Vagina (tissue), 2 donors: Measurements from ENCODE around the gene ARPC3. TPM values are rescaled to one million over a fixed set of nuclear protein-coding genes. Genes with fewer than 3 reads are reported as not detected.
A peak's percentile ranks its signal among the peaks of the same experiment; 100 is the strongest.

ENCODE experiments used
- DNase-seq, 2 donors: peaks; one replicate each; pipeline ENCODE4 v3.0.0-alpha.2; 2017; ENCODE audit errors: extremely low spot score in 2 of 2
- H3K27ac ChIP-seq: fragments of 200-600 bp; sonication (generic); one replicate; pipeline ENCODE4 v1.5.1; 2019
- H3K27me3 ChIP-seq: fragments of 200-600 bp; sonication (generic); one replicate; pipeline ENCODE4 v1.5.1; 2019
- H3K36me3 ChIP-seq, 2 donors: fragments of 200-600 bp; sonication (generic); one replicate each; pipeline ENCODE4 v1.5.1; 2017 to 2019
- H3K4me1 ChIP-seq: fragments of 200-600 bp; sonication (generic); one replicate; pipeline ENCODE4 v1.5.1; 2019
- H3K4me3 ChIP-seq, 2 donors: fragments of 200-600 bp; sonication (generic); 1 replicate in 1 of 2; 2 replicates in 1 of 2; pipeline ENCODE4 v1.5.1; 2016 to 2019
- H3K9me3 ChIP-seq: fragments of 200-600 bp; sonication (generic); one replicate; pipeline ENCODE4 v1.5.1; 2019
- POLR2A ChIP-seq, 2 donors: fragments of 450-650 bp; IDR thresholded peaks; one replicate each; pipeline ENCODE4 v1.6.1; 2017; ENCODE audit warnings: antibody characterized with exemption in 2 of 2, mild to moderate bottlenecking in 2 of 2, moderate library complexity in 2 of 2
- POLR2AphosphoS5 ChIP-seq, 2 donors: sonication (generic); formaldehyde crosslinking; IDR thresholded peaks; one replicate each; pipeline ENCODE4 v1.9.0; 2017; ENCODE audit warnings: antibody characterized with exemption in 2 of 2, mild to moderate bottlenecking in 2 of 2, low read depth in 1 of 2; ENCODE audit not compliant: insufficient read depth in 1 of 2
- intact Hi-C: fragments of 100-400 bp; cut with DNase I; formaldehyde crosslinking; loops from one replicate; pipeline ENCODE4 v1.15.1; 2023
- small RNA-seq: library from RNA; depleted of rRNA; stranded (forward); fragments of <200 nt; gene quantifications from one replicate; pipeline ENCODE3, GENCODE V24; 2016
- total RNA-seq: library from RNA; depleted of rRNA; stranded (reverse); fragments of >200 nt; gene quantifications from one replicate; pipeline ENCODE4 v1.2.3, GENCODE V29; 2016
- TF ChIP-seq, protein P1 (sequence below), 3 experiments: fragments of 450-650 bp in 2 of 3; fragments of 200-600 bp in 1 of 3; sonication (generic) in 1 of 3; IDR thresholded peaks; one replicate each; pipeline ENCODE4 v1.5.1; 2017 to 2019; ENCODE audit warnings: antibody characterized with exemption in 3 of 3, mild to moderate bottlenecking in 2 of 3, moderate library complexity in 2 of 3

ARPC3 gene
- total RNA-seq, 1 donor from 2014 or later = 180 TPM

DNA sequence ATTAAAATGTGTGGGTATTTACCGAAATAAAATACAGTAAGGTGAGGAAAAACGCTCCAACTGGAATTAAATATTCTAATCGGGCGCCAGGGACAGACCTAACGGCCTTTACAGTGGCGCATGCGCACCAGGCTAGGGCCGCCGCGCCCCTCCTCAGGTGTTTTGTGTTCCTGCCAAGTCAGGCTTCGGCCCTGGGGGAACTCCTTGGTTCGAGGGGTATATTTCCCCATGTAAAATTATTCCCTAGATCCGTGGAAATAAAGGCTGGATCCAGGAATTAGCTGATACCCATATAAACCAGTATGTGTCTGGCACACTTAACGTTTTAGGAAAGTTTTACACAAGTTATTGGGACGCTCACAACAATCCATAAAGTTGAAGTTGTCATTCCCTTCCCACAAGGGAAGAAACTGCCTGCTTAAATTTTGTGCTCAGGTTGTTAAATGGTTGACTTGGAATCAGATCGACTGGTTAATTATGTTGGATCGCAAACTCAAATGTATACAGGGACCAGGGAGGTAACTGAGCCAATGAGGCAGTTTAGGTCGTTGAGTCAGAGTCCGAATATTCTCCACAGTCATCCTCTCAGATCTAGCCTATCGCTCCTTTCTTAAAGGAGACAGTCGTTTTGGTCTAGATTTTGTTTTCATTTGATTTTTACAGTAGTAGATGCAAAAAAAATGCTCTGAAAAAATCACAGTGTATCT, 46.0 kb downstream of the ARPC3 start:
- peak overlapping the region; percentile 90 to 97 for H3K4me3 ChIP-seq
- intact Hi-C loops = no loop called here
- no peaks in the 10 kb centered on the region for H3K27me3 ChIP-seq
- TF ChIP-seq, protein P1, sequence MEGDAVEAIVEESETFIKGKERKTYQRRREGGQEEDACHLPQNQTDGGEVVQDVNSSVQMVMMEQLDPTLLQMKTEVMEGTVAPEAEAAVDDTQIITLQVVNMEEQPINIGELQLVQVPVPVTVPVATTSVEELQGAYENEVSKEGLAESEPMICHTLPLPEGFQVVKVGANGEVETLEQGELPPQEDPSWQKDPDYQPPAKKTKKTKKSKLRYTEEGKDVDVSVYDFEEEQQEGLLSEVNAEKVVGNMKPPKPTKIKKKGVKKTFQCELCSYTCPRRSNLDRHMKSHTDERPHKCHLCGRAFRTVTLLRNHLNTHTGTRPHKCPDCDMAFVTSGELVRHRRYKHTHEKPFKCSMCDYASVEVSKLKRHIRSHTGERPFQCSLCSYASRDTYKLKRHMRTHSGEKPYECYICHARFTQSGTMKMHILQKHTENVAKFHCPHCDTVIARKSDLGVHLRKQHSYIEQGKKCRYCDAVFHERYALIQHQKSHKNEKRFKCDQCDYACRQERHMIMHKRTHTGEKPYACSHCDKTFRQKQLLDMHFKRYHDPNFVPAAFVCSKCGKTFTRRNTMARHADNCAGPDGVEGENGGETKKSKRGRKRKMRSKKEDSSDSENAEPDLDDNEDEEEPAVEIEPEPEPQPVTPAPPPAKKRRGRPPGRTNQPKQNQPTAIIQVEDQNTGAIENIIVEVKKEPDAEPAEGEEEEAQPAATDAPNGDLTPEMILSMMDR (IDR thresholded peaks at IDR 0.05) = peak in 1 of 3 experiments; percentile 3
- TF ChIP-seq POLR2A (IDR thresholded peaks at IDR 0.05) (no peak), POLR2AphosphoS5 (IDR thresholded peaks at IDR 0.05; ENCODE audit: insufficient read depth in 1 of 2, low read depth in 1 of 2) (peak in 1 of 2 donors; percentile 74)
- H3K4me1 ChIP-seq = peaks cover 18% of the 10 kb centered on the region
- peaks cover 0 to 9% of the 10 kb centered on the region in 2 donors for H3K36me3 ChIP-seq
- peak overlapping the region; percentile 93 for H3K27ac ChIP-seq
- DNase-seq = no peak
- no peaks in the 10 kb centered on the region for H3K9me3 ChIP-seq

DNA sequence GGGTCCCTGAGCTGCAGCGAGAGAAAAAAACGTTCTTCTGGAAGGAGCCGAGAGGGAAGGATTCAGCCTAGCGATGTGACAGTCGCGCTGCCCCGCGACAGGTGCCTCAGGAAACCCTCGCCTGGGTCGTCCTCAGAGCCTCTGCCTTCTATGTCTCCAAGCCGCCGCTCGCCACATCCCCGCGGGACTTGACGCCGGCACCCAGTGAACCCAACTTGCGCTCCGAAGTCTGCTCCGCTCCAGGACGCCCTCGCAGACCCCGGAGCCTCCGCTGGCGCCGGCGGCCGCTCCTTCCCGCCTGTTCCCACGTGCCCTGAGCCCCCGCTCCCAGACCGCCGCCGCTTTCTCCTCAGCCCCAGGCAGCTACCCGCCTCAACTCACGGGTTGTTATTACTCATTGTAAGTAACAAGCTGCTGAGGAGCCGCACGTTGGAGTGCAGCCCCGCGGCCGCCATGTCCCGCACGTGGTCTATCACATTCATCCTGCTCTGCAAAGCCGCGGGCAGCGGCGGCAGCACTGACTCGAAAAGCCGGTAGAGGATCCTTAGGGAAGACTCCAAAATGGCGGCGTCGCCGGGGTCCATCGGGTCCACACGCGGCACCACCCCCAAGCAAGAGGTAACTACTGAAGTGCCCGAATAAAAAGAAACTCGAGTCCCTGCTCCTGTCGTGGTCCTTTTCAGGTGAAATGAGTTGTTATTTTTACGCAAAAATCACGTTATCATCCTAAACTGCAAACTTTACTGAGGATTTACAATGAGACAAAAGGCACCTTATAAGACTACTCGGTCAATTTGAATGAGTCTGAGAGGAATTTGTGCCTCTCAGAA, 46.8 kb downstream of the ARPC3 start, which contains the start of gene ANAPC7:
Gene ANAPC7 (minus strand): TSS at position 563 of the 830 bp plus-strand sequence. CDS start 81 bp downstream, at position 482.
- Histone ChIP-seq H3K4me3 (peak within 1 kb of the TSS; percentile 90 to 97), H3K4me1 (peaks cover 21% of the 10 kb centered on the region), H3K27me3 (no peaks in the 10 kb centered on the region), H3K27ac (peak within 1 kb of the TSS; percentile 93), H3K36me3 (peaks cover 0 to 9% of the 10 kb centered on the region in 2 donors), H3K9me3 (no peaks in the 10 kb centered on the region)
- TF ChIP-seq, protein P1 (IDR thresholded peaks at IDR 0.05) = peak in 1 of 3 experiments; percentile 6
- peak; percentile 78 to 89 for TF ChIP-seq POLR2AphosphoS5 (IDR thresholded peaks at IDR 0.05; ENCODE audit: insufficient read depth in 1 of 2, low read depth in 1 of 2)
- no peak for TF ChIP-seq POLR2A (IDR thresholded peaks at IDR 0.05)
- DNase-seq = peak in 1 of 2 donors; percentile 91
- intact Hi-C loops = no loop called here

Small RNA genes within 50 kb of the gene (small RNA-seq; reads per million reads assigned to genes)
- not detected for gene RF00278

Other genes with a start within 250 kb of the ARPC3 start
- gene ATP2A2, start 169.1 kb downstream of the ARPC3 start, total RNA-seq = 127 TPM
- gene ANAPC7, start 46.6 kb downstream of the ARPC3 start, total RNA-seq = 57.9 TPM
- gene GPN3, start 17.9 kb upstream of the ARPC3 start, total RNA-seq = 17.4 TPM
- 11.0 TPM for gene FAM216A, start 18.5 kb upstream of the ARPC3 start, total RNA-seq
- gene VPS29, start 51.8 kb upstream of the ARPC3 start, total RNA-seq = 74.9 TPM
- gene RAD9B, start 52.0 kb upstream of the ARPC3 start, total RNA-seq = not detected
- 43.0 TPM for gene PPTC7, start 133.0 kb upstream of the ARPC3 start, total RNA-seq
- gene TCTN1, start 163.8 kb upstream of the ARPC3 start, total RNA-seq = 31.4 TPM
- gene HVCN1, start 238.8 kb upstream of the ARPC3 start, total RNA-seq = 7.6 TPM